SJCRH30 (cell line): ENCODE results near the gene SERPINI1. TPM values are rescaled to one million over a fixed set of nuclear protein-coding genes. Genes with fewer than 3 reads are reported as not detected.

Source experiments
- DNase-seq, 2 experiments: peaks; one replicate each; pipeline ENCODE4 v3.0.0-alpha.2; 2015 to 2020
- H3K27ac ChIP-seq: fragments of 250-450 bp; sonication (Bioruptor Pico); 2 replicates; pipeline ENCODE4 v1.5.1; 2020; ENCODE audit warnings: mild to moderate bottlenecking, moderate library complexity
- H3K27me3 ChIP-seq: fragments of 250-450 bp; sonication (Bioruptor Pico); 2 replicates; pipeline ENCODE4 v1.5.1; 2020; ENCODE audit warnings: mild to moderate bottlenecking, moderate library complexity
- H3K36me3 ChIP-seq: fragments of 250-450 bp; sonication (Bioruptor Pico); 2 replicates; pipeline ENCODE4 v1.5.1; 2020; ENCODE audit warnings: mild to moderate bottlenecking, moderate library complexity
- H3K4me1 ChIP-seq: fragments of 250-450 bp; sonication (Bioruptor Pico); 2 replicates; pipeline ENCODE4 v1.5.1; 2020; ENCODE audit warnings: mild to moderate bottlenecking, moderate library complexity
- H3K4me3 ChIP-seq: fragments of 250-450 bp; sonication (Bioruptor Pico); 2 replicates; pipeline ENCODE4 v1.5.1; 2020; ENCODE audit warnings: mild to moderate bottlenecking, moderate library complexity
- H3K9me3 ChIP-seq: fragments of 250-450 bp; sonication (Bioruptor Pico); replicated peaks from 2 replicates; pipeline ENCODE4 v1.5.1; 2020; ENCODE audit warnings: mild to moderate bottlenecking, moderate library complexity
- total RNA-seq: library from RNA; depleted of rRNA; stranded (reverse); fragments of >200 nt; shearing (Covaris generic); gene quantifications from 2 replicates; pipeline ENCODE4 v1.2.3, GENCODE V29; 2014; rRNA removed

Gene SERPINI1, protein sequence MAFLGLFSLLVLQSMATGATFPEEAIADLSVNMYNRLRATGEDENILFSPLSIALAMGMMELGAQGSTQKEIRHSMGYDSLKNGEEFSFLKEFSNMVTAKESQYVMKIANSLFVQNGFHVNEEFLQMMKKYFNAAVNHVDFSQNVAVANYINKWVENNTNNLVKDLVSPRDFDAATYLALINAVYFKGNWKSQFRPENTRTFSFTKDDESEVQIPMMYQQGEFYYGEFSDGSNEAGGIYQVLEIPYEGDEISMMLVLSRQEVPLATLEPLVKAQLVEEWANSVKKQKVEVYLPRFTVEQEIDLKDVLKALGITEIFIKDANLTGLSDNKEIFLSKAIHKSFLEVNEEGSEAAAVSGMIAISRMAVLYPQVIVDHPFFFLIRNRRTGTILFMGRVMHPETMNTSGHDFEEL
- 0.23 and 0.40 TPM in 2 replicates for total RNA-seq

- Histone ChIP-seq H3K27ac (peak within 1 kb of the TSS; percentile 83), H3K9me3 (no peaks in the 10 kb centered on the region), H3K4me1 (no peaks in the 10 kb centered on the region), H3K4me3 (peak within 1 kb of the TSS; percentile 74), H3K27me3 (no peaks in the 10 kb centered on the region), H3K36me3 (no peaks in the 10 kb centered on the region)
- DNase-seq, result peak; percentile 88 to 91
Measured at GRCh38 chr3:167735233-167736138, at the start of gene SERPINI1. TSS of gene SERPINI1 (plus strand) at chr3:167735721. CDS start at chr3:167789129, 53,408 bp downstream.

DNA sequence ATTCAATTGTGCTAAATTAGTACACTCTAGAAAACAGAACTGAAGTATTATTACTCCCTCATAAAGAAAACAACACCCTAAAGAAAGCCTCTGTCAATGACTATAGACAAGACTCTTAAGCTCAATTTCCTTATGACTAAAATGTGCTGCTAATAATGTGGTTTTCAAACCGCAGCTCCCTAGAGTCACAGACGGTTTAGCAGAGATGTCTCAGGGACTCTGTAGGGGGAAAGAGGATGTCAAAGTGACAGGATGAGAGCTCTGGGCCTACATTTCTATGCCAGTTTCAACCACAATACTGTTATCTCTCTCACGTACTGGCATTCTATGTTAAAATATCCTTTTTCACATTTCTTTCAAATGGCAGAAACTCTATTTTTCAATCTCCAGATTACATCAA is 44.2 kb upstream of the SERPINI1 start:
- peaks cover 8% of the 10 kb centered on the region for H3K36me3 ChIP-seq
- no peak for DNase-seq
- no peaks in the 10 kb centered on the region for H3K27me3 ChIP-seq
- H3K9me3 ChIP-seq, result no peaks in the 10 kb centered on the region
- H3K4me3 ChIP-seq, result no peak overlapping the region
- H3K4me1 ChIP-seq, result no peaks in the 10 kb centered on the region
- H3K27ac ChIP-seq, result no peak overlapping the region

DNA sequence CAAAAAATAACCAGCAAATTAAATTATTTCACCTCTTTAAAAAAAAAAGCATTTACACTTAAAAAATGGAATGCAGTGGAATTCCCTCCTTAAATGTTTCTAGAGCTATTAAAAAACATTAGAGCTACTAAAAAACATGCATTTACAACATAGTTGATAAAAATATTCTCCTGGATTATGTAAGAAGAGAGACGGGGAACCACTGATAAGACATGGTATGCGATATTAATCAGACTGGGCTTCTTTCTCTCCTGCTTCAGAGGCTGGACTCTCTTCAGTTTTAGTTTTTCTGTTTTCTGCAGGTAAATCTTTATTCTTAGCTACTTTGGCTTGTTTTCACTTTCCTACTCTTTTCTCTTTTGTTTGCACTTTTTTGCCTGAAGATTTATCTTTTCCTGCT is 41.4 kb upstream of the SERPINI1 start:
- Histone ChIP-seq H3K27me3 (no peaks in the 10 kb centered on the region), H3K4me1 (no peaks in the 10 kb centered on the region), H3K36me3 (peaks cover 2% of the 10 kb centered on the region), H3K27ac (no peak overlapping the region), H3K4me3 (no peak overlapping the region), H3K9me3 (no peaks in the 10 kb centered on the region)
- no peak for DNase-seq

DNA sequence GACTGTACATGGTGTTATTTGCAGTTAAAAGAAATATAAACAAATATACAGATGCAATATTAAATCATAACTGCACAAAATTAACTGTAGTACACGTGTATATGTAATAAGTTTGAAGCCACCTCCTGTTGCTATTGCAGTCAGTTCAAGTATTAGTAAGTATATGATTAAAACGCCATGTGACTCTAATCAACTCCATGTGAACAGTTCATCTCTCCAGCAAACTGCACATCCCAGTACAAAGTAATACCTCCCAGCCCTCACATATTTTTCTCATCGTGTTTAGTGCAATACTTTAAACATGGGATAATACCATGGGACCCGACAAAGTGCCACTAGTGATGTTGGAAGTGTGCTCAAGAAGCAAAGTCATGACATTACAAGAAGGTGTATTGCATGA is 35.5 kb upstream of the SERPINI1 start:
- Histone ChIP-seq H3K27me3 (no peaks in the 10 kb centered on the region), H3K4me3 (no peak overlapping the region), H3K9me3 (no peaks in the 10 kb centered on the region), H3K4me1 (no peaks in the 10 kb centered on the region), H3K27ac (no peak overlapping the region), H3K36me3 (peaks cover 10% of the 10 kb centered on the region)
- no peak for DNase-seq

DNA sequence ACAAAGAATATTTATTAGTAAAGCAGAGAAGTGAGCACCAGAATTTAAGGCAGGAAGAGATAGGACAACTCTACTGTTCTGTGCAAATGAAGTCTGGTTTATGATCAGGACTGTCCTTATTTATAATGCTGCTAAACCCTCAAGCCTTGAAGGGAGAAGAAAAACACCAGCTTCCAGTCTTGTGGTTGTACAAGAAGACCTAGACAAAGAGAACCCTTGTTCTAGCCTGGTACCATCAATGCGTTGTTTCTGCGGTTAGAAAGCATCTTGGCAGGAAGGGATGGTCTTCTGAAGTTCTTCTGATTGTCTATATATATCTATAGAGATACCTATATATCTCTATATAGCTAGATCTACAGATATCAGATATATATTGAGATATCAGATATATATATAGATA is 34.6 kb upstream of the SERPINI1 start:
- H3K27me3 ChIP-seq, result no peaks in the 10 kb centered on the region
- no peak for DNase-seq
- H3K4me1 ChIP-seq, result no peaks in the 10 kb centered on the region
- H3K4me3 ChIP-seq, result no peak overlapping the region
- no peaks in the 10 kb centered on the region for H3K9me3 ChIP-seq
- H3K36me3 ChIP-seq, result peaks cover 10% of the 10 kb centered on the region; the same call in 1 of the 2 replicates
- H3K27ac ChIP-seq, result no peak overlapping the region

- Histone ChIP-seq H3K27ac (no peak overlapping the region), H3K9me3 (no peaks in the 10 kb centered on the region), H3K4me3 (no peak overlapping the region), H3K27me3 (no peaks in the 10 kb centered on the region), H3K4me1 (no peaks in the 10 kb centered on the region), H3K36me3 (peaks cover 10% of the 10 kb centered on the region)
- DNase-seq, result no peak
Measured at GRCh38 chr3:167705840-167706239, 29.7 kb upstream of the SERPINI1 start.

- Histone ChIP-seq H3K27ac (no peak overlapping the region), H3K4me1 (no peaks in the 10 kb centered on the region), H3K27me3 (no peaks in the 10 kb centered on the region), H3K9me3 (no peaks in the 10 kb centered on the region), H3K36me3 (no peaks in the 10 kb centered on the region; the same call in none of the 2 replicates), H3K4me3 (no peak overlapping the region)
- DNase-seq, result no peak
Measured at GRCh38 chr3:167709690-167710089, 25.8 kb upstream of the SERPINI1 start.

GRCh38 chr3:167710552-167710951 is 25.0 kb upstream of the SERPINI1 start:
- H3K27me3 ChIP-seq, result no peaks in the 10 kb centered on the region
- no peak overlapping the region for H3K27ac ChIP-seq
- no peaks in the 10 kb centered on the region for H3K4me1 ChIP-seq
- no peak overlapping the region for H3K4me3 ChIP-seq
- H3K9me3 ChIP-seq, result no peaks in the 10 kb centered on the region
- no peaks in the 10 kb centered on the region; the same call in none of the 2 replicates for H3K36me3 ChIP-seq
- no peak for DNase-seq

DNA sequence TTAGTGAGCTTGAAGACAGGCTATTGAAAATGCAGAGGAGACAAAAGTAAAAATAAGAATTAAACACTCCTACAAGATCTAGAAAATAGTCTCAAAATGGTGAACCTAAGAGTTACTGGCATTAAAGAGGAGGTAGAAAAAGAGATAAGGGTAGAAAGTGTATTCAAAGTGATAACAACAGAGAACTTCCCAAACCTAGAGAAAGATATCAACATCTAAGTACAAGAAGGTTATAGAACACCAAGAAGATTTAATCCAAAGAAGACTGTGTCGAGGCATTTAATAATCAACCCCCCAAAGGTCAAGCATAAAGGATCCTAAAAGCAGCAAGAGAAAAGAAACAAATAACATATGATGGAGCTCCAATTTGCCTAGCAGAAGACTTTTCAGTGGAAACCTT is 24.1 kb upstream of the SERPINI1 start:
- no peaks in the 10 kb centered on the region for H3K27me3 ChIP-seq
- no peaks in the 10 kb centered on the region for H3K9me3 ChIP-seq
- no peaks in the 10 kb centered on the region for H3K4me1 ChIP-seq
- DNase-seq, result no peak
- no peak overlapping the region for H3K4me3 ChIP-seq
- H3K36me3 ChIP-seq, result no peaks in the 10 kb centered on the region; the same call in none of the 2 replicates
- H3K27ac ChIP-seq, result no peak overlapping the region

DNA sequence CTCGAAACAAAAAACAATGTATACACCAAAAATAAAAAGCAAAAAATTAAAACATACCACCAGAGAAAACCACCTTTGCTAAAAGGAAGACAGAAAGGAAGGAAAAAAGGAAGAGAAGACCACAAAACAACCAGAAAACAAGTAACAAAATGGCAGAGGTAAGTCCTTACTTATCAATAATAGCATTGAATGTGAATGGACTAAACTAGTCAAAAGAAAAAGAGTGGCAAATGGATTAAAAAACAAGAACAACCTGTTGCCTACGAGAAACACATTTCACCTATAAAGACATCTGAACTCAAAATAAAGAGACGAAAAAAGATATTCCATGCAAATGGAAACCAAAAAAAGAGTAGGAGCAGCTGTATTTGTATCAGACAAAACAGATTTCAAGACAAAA is 23.1 kb upstream of the SERPINI1 start:
- Histone ChIP-seq H3K4me3 (no peak overlapping the region), H3K4me1 (no peaks in the 10 kb centered on the region), H3K27me3 (no peaks in the 10 kb centered on the region), H3K27ac (no peak overlapping the region), H3K36me3 (no peaks in the 10 kb centered on the region; the same call in none of the 2 replicates), H3K9me3 (no peaks in the 10 kb centered on the region)
- DNase-seq, result no peak

GRCh38 chr3:167714871-167715270 is 20.6 kb upstream of the SERPINI1 start:
- Histone ChIP-seq H3K4me1 (no peaks in the 10 kb centered on the region), H3K4me3 (no peak overlapping the region), H3K27me3 (no peaks in the 10 kb centered on the region), H3K27ac (no peak overlapping the region), H3K9me3 (no peaks in the 10 kb centered on the region), H3K36me3 (peaks cover 23% of the 10 kb centered on the region)
- no peak for DNase-seq

DNA sequence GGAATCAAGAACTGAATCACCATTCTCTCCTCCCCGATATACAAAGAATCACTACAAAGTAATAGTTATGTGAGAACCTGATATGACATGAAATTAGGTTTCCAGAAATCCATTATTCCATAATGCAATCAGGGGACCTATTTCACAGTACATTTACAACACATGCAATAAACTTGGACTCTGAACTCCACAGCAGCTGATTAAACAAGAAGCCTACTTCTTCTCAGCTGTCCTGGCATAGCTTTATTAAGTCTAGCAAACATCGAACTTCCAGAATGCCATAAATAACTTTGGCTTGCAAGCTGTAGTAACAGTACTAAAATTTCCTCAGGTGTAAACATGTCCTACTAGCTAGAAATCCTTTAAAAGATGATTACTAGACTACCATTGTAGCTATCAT is 18.6 kb upstream of the SERPINI1 start:
- peak in 1 of 2 experiments; percentile 30 for DNase-seq
- Histone ChIP-seq H3K36me3 (peaks cover 24% of the 10 kb centered on the region), H3K9me3 (no peaks in the 10 kb centered on the region), H3K27ac (no peak overlapping the region), H3K27me3 (no peaks in the 10 kb centered on the region), H3K4me3 (no peak overlapping the region), H3K4me1 (no peaks in the 10 kb centered on the region)

DNA sequence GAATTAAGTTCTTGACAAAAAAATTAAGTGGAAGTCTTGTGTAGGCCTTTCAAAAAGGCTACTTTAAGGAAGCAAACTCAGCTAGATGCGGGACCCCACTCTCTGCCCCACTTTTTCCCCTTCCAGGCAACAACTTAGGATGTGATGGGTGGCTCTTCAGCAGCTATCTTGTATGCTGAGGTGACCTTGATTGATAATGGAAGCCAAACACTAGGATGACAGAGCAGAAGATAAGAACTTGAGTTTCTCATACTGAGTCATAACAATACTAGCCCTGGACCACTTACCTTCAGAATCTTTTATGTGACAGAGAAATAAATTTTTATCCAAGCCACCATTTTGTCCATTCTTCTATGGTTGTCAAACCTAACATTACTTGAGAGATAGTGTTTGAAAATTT is 16.9 kb upstream of the SERPINI1 start:
- H3K4me3 ChIP-seq, result no peak overlapping the region
- H3K36me3 ChIP-seq, result peaks cover 24% of the 10 kb centered on the region
- DNase-seq, result no peak
- no peaks in the 10 kb centered on the region for H3K27me3 ChIP-seq
- no peak overlapping the region for H3K27ac ChIP-seq
- H3K9me3 ChIP-seq, result no peaks in the 10 kb centered on the region
- H3K4me1 ChIP-seq, result no peaks in the 10 kb centered on the region

GRCh38 chr3:167723025-167723512 is 12.5 kb upstream of the SERPINI1 start:
- H3K4me1 ChIP-seq, result no peaks in the 10 kb centered on the region
- no peak overlapping the region for H3K27ac ChIP-seq
- peaks cover 18% of the 10 kb centered on the region for H3K36me3 ChIP-seq
- H3K4me3 ChIP-seq, result no peak overlapping the region
- DNase-seq, result no peak
- H3K27me3 ChIP-seq, result no peaks in the 10 kb centered on the region
- no peaks in the 10 kb centered on the region for H3K9me3 ChIP-seq

- H3K36me3 ChIP-seq, result peaks cover 11% of the 10 kb centered on the region
- no peaks in the 10 kb centered on the region for H3K4me1 ChIP-seq
- no peak overlapping the region for H3K27ac ChIP-seq
- H3K9me3 ChIP-seq, result no peaks in the 10 kb centered on the region
- no peak overlapping the region for H3K4me3 ChIP-seq
- H3K27me3 ChIP-seq, result no peaks in the 10 kb centered on the region
- no peak for DNase-seq
Measured at GRCh38 chr3:167723872-167724271, 11.6 kb upstream of the SERPINI1 start.
